Stimulated activated CD8-positive, alpha-beta memory T cell treated with anti-CD3 and anti-CD28 coated beads, Interleukin-12 subunit alpha, Interleukin-12 subunit beta, amount 100 ng/mL, for 1 hour (primary cell): ENCODE data around the gene FANCC.

ENCODE experiments used
- DNase-seq: peaks from one replicate; pipeline ENCODE4 v3.0.0-alpha.2; 2020; ENCODE audit warnings: low read depth

The FANCC gene

GRCh38 chr9:95085036-95085770 is 232.3 kb downstream of the FANCC start:
- DNase-seq: no peak

- DNase-seq: no peak
These were observed 233.1 kb downstream of the FANCC start for GRCh38 chr9:95084254-95084934.

- no peak for DNase-seq
These were observed 234.3 kb downstream of the FANCC start for GRCh38 chr9:95083086-95083768.

- DNase-seq: no peak
These were observed 235.0 kb downstream of the FANCC start for GRCh38 chr9:95082401-95083084.

- no peak for DNase-seq
These were observed 235.5 kb downstream of the FANCC start for GRCh38 chr9:95081998-95082397.

- DNase-seq: no peak
These were observed 236.4 kb downstream of the FANCC start for GRCh38 chr9:95080961-95081647.

- DNase-seq: no peak
These were observed 238.0 kb downstream of the FANCC start for GRCh38 chr9:95079461-95079860.

GRCh38 chr9:95078939-95079338 is 238.6 kb downstream of the FANCC start:
- DNase-seq: no peak

GRCh38 chr9:95078511-95078910 is 239.0 kb downstream of the FANCC start:
- DNase-seq: no peak

GRCh38 chr9:95077766-95078370 is 239.6 kb downstream of the FANCC start:
- no peak for DNase-seq

GRCh38 chr9:95077053-95077765 is 240.3 kb downstream of the FANCC start:
- no peak for DNase-seq

GRCh38 chr9:95076696-95077052 is 240.8 kb downstream of the FANCC start:
- no peak for DNase-seq

- no peak for DNase-seq
These were observed 241.8 kb downstream of the FANCC start for GRCh38 chr9:95075700-95076099.

GRCh38 chr9:95074632-95075031 is 242.9 kb downstream of the FANCC start:
- no peak for DNase-seq

GRCh38 chr9:95073918-95074317 is 243.6 kb downstream of the FANCC start:
- DNase-seq: no peak

- no peak for DNase-seq
These were observed 244.4 kb downstream of the FANCC start for GRCh38 chr9:95073042-95073607.

GRCh38 chr9:95071925-95072324 is 245.6 kb downstream of the FANCC start:
- no peak for DNase-seq

- DNase-seq: no peak
These were observed 246.1 kb downstream of the FANCC start for GRCh38 chr9:95071450-95071849.

GRCh38 chr9:95070549-95071021 is 246.9 kb downstream of the FANCC start:
- no peak for DNase-seq

GRCh38 chr9:95067897-95068296 is 249.6 kb downstream of the FANCC start:
- DNase-seq: no peak
